Measurements from ENCODE around the gene RNASEH2A.
"Not testable (repeated sequence)": the region's sequence is repeated elsewhere in the genome, so short reads cannot be mapped to it uniquely, and the experiment has no call there.

The RNASEH2A gene

GRCh38 chr19:12793290-12794195 is 12.8 kb upstream of the RNASEH2A start:
- DNase-seq (ENCODE audit: low spot score): peak; percentile 94

GRCh38 chr19:12794196-12794941 is 12.0 kb upstream of the RNASEH2A start:
- DNase-seq (ENCODE audit: low spot score): no peak

GRCh38 chr19:12794971-12795381 is 11.4 kb upstream of the RNASEH2A start:
- DNase-seq (ENCODE audit: low spot score): no peak

- DNase-seq (ENCODE audit: low spot score): peak; percentile 67
Measured at GRCh38 chr19:12796146-12797071, 10.0 kb upstream of the RNASEH2A start.

GRCh38 chr19:12797141-12797587 is 9.2 kb upstream of the RNASEH2A start:
- no peak for DNase-seq (ENCODE audit: low spot score)

GRCh38 chr19:12797607-12798006 is 8.8 kb upstream of the RNASEH2A start:
- not testable (repeated sequence) for DNase-seq (ENCODE audit: low spot score)

GRCh38 chr19:12799742-12800465 is 6.5 kb upstream of the RNASEH2A start:
- DNase-seq (ENCODE audit: low spot score): no peak

- DNase-seq (ENCODE audit: low spot score): no peak
Measured at GRCh38 chr19:12800466-12800770, 6.0 kb upstream of the RNASEH2A start.

- peak; percentile 24 for DNase-seq (ENCODE audit: low spot score)
Measured at GRCh38 chr19:12800923-12801465, 5.4 kb upstream of the RNASEH2A start.

- peak; percentile 88 for DNase-seq (ENCODE audit: low spot score)
Measured at GRCh38 chr19:12801466-12802266, 4.7 kb upstream of the RNASEH2A start, which contains the start of the genes PRDX2 and THSD8. TSS of gene PRDX2 (minus strand) at chr19:12801800. CDS start at chr19:12801261, 539 bp downstream. TSS of gene THSD8 (plus strand) at chr19:12802069. CDS start at chr19:12802072, 3 bp downstream.

GRCh38 chr19:12802267-12803106 is 3.9 kb upstream of the RNASEH2A start:
- peak; percentile 39 for DNase-seq (ENCODE audit: low spot score)

- DNase-seq (ENCODE audit: low spot score): no peak
Measured at GRCh38 chr19:12804051-12804450, 2.3 kb upstream of the RNASEH2A start.

GRCh38 chr19:12815088-12815487 is 8.7 kb downstream of the RNASEH2A start:
- DNase-seq (ENCODE audit: low spot score): no peak

- not testable (repeated sequence) for DNase-seq (ENCODE audit: low spot score)
Measured at GRCh38 chr19:12817188-12817587, 10.8 kb downstream of the RNASEH2A start.

GRCh38 chr19:12817810-12818209 is 11.4 kb downstream of the RNASEH2A start:
- DNase-seq (ENCODE audit: low spot score): not testable (repeated sequence)

GRCh38 chr19:12821761-12822160 is 15.4 kb downstream of the RNASEH2A start:
- DNase-seq (ENCODE audit: low spot score): no peak

GRCh38 chr19:12825254-12826131 is 19.1 kb downstream of the RNASEH2A start:
- DNase-seq (ENCODE audit: low spot score): peak; percentile 46

- peak; percentile 45 for DNase-seq (ENCODE audit: low spot score)
Measured at GRCh38 chr19:12828494-12828893, 22.1 kb downstream of the RNASEH2A start.
